ENCODE measurements around the gene OVOL1.

The OVOL1 gene

GRCh38 chr11:65790902-65791650 is 4.2 kb downstream of the OVOL1 start:
- in situ Hi-C loops (cut with MboI; ENCODE audit: low sequenced_read_pairs) = no loop called here

GRCh38 chr11:65791719-65792213 is 4.9 kb downstream of the OVOL1 start:
- in situ Hi-C loops (cut with MboI; ENCODE audit: low sequenced_read_pairs) = no loop called here

GRCh38 chr11:65792456-65792855 is 5.6 kb downstream of the OVOL1 start:
- in situ Hi-C loops (cut with MboI; ENCODE audit: low sequenced_read_pairs) = no loop called here

DNA sequence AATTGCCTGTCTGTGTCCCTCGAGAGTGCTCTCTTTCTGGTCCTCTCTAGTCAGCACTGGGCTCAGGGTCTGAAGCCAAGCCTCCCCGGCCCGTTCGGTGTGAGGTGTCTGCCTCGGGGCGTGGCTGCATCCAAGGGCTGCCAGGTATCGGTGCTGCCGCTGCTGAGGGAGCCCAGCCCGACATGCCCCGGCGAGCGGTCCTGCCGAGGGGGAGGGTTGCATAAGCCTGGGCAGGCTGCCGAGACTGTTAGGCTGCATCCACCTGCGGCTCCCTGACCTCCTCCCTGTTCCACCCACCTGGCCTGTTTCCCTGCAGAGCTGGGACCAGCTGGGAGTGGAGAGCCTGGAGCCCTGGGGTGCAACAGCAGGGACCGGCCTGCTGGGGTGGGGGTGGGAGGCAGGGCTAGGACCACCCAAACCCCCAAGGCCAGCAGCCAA is 6.3 kb downstream of the OVOL1 start:
- in situ Hi-C loops (cut with MboI; ENCODE audit: low sequenced_read_pairs) = no loop called here

DNA sequence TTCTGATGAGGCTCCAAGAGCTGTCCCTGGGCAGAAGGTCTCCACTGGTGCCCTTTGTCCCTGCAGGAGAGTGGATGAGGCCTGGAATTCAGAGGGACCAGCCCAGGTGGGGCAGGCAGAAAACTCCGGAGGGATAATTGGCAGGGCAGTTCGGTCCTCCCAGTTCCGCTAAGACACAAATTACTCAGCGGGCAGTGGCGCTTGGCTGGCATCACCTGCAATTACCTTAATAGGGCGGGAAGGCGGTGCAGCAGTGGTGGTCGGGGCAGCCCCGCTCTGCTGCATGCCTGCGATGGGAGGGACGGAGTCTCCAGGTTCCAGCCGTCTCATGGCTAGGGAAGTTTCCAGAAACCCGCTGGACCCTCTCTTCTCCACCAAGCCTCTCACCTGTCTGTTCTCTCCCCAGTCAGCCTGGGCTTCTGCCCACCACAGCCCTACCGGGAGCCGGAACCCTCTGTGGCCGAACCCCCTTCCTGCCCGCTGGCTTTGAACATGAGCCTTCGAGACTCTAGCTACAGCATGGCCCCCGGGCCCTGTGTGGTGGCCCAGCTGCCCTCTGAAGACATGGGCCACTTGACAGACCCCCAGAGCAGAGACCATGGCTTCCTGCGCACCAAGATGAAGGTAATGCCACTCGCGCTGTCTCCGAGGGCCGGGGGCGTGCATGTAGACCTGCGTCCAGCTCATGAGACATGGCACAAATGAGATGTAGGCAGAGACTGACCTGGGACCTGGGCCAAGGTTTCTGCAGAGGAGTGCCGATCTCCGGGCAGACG is 7.0 kb downstream of the OVOL1 start:
- in situ Hi-C loops (cut with MboI; ENCODE audit: low sequenced_read_pairs) = no loop called here

- in situ Hi-C loops (cut with MboI; ENCODE audit: low sequenced_read_pairs) = no loop called here
Measured at GRCh38 chr11:65794570-65795510, 8.0 kb downstream of the OVOL1 start.

GRCh38 chr11:65796726-65797601 is 10.1 kb downstream of the OVOL1 start:
- in situ Hi-C loops (cut with MboI; ENCODE audit: low sequenced_read_pairs) = no loop called here

GRCh38 chr11:65797711-65798110 is 10.8 kb downstream of the OVOL1 start:
- in situ Hi-C loops (cut with MboI; ENCODE audit: low sequenced_read_pairs) = no loop called here

DNA sequence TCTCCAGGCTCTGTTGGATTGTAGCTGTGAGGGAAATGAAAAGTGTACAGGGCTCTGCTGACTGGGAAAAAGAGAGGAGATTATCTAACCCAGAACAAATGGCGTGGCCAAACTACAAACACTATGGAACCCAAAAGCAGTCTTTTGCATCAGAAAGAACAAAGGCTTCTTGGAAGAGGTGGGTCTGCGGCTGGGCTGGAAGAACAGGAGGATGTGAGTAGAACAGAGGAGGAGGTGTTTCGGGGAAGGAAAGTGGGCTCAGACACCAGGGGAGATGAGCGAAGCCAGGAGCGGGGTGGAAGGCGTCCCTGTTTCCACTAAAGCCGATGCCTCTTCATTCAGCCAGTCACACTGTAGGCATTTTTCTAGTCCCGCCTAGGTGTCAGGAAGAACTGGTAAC is 12.0 kb downstream of the OVOL1 start:
- in situ Hi-C loops (cut with MboI; ENCODE audit: low sequenced_read_pairs) = no loop called here

GRCh38 chr11:65801153-65801987 is 14.5 kb downstream of the OVOL1 start:
- in situ Hi-C loops (cut with MboI; ENCODE audit: low sequenced_read_pairs) = no loop called here

DNA sequence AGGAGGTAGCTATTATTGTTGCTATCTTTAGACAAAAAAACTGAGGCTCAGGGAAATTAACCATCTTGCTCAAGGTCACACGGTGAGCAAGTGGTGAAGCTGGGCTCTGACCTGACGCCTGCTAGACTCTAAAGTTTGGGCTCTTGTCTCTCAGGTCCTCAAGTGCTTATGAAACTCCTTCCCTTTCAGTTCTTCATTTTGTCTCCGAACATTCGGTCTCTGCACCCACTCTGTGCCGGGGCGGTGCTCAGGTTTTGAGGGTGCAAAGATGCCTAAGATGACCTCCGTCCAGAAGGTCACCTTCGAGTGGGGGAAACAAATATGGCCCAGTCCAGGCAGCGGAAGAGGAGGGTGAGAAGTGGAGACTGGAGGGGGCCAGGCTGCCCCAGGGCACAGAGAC is 16.0 kb downstream of the OVOL1 start:
- in situ Hi-C loops (cut with MboI; ENCODE audit: low sequenced_read_pairs) = no loop called here

DNA sequence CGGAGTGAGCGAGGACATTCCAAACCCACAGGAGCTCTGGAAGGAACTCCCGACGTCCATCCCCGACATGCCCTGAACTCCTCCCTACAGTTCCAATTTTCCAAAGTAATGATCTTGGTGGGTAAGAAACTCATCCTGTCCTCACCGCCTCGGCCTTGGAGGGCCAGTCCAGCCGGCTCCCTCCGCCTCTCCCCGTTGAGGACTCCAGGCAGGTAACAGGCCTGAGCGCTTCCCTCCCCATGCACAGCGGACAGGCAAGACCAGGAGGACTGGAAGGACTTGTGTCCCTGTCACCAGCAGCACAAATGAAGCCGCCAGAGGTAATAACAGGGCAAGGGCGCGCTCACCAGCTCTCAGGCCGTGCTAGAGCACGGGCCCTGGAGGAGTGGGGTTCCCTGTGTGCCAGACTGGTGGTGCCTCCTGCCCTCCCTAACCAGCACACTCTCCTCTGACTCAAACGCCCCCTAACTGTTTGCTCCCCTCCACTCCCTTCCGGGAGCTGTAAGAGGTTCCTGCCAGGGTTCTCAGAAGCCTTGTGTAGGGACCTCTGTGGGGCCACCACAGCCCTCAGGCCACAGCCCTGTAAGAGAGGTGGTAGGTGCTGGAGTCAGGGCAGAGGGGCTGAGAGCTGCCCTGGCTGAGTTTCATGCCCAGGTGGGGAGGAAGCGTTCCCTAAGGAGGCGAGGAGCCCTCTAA is 17.1 kb downstream of the OVOL1 start:
- in situ Hi-C loops (cut with MboI; ENCODE audit: low sequenced_read_pairs) = no loop called here

- in situ Hi-C loops (cut with MboI; ENCODE audit: low sequenced_read_pairs) = no loop called here
Measured at GRCh38 chr11:65806979-65807378, 20.1 kb downstream of the OVOL1 start.

DNA sequence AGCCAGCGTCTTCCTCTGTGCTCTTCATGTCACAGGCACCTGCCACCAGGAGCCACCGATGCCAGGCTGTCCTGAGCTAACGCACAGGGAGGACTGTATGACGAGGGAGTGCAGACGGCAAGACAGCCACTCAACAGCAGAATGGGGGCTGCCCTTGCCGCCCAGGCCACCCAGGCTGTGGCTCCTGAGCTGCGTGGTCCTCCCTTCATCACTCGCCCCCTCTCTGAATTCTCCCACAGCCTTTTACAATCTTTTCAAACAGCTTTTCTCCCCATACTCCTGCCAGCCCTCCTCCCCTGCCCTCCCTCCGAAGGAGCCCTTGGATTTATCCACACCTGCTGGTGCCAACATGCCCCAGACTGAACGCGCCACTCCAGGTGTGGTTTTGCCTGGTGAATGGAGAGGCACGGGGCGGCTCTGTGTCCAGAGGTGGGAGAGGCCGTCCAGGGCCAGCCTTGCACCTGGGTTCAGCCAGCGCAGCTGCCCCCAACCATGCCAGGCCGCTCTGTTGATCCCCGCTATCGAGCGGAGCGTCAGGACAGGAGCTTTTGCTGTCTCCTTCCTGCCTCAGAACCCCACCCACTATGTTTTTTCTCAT is 22.0 kb downstream of the OVOL1 start:
- in situ Hi-C loops (cut with MboI; ENCODE audit: low sequenced_read_pairs) = no loop called here

- in situ Hi-C loops (cut with MboI; ENCODE audit: low sequenced_read_pairs) = no loop called here
Measured at GRCh38 chr11:65809496-65809895, 22.6 kb downstream of the OVOL1 start.

DNA sequence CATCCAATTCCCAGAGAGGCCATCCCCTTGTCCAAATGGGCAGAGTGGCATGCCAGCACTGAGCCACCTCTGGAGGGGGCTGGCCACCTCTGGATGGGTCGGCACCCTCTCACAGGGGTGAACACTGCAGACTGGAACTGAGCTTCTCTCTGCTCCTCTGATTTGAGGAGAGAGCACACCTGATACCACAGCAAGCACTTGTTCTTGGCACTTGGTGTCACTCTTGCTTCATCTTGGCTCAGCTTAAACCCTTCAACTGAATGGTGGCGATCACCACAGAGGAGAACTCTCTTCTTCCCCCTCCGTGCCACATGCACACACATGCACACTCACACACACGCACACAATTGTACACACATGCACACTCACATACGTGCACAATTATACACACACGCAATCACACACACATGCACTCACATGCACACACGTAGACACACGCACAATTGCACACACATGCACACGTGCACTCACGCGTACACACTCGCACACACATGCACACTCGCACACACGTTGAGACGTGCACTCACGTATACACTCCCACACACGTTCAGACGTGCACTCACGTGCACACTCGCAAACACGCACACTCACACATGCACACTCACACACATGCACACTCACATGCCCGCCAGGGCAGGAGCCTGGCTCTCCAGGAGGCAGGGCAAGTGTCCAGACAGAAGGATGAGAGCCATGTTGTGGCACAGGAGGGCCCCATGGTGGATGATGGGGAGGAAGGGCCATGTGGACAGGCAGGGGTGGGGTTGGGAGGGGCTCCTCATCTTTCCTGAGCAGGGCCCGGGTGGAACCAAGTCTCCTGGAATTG is 23.4 kb downstream of the OVOL1 start:
- in situ Hi-C loops (cut with MboI; ENCODE audit: low sequenced_read_pairs) = no loop called here

- in situ Hi-C loops (cut with MboI; ENCODE audit: low sequenced_read_pairs) = no loop called here
Measured at GRCh38 chr11:65811764-65812475, 25.1 kb downstream of the OVOL1 start.

Data from HL-60/S4 (cell line).